Pancreas (tissue), 10 donors: Measurements from ENCODE around the gene OSBPL2. TPM values are rescaled to one million over a fixed set of nuclear protein-coding genes. Genes with fewer than 3 reads are reported as not detected.

Experiments used
- ATAC-seq, 4 donors: fragments of 200-7000 bp; cut with Tn5 transposase; one replicate each; pipeline versions ENCODE4 v1.8.0 to v1.9.1; 2020; ENCODE audit warnings: mild to moderate bottlenecking in 4 of 4, moderate library complexity in 4 of 4
- DNase-seq, 6 donors: peaks; one replicate each; pipeline ENCODE4 v3.0.0-alpha.2; 2020
- FAIRE-seq: peaks from 2 replicates; lab custom pipeline; 2012; peaks lifted over from hg19 to GRCh38; lab: Jason Lieb, UNC
- H3K27ac ChIP-seq, 4 donors: fragments of 200-600 bp; sonication (generic); 1 replicate in 3 of 4; 2 replicates in 1 of 4; pipeline versions ENCODE4 v1.5.0 to v1.8.0; 2020
- H3K27me3 ChIP-seq, 4 donors: fragments of 200-600 bp; one replicate each; pipeline ENCODE4 v1.8.0; 2021
- H3K36me3 ChIP-seq, 3 donors: fragments of 200-600 bp; sonication (generic) in 1 of 3; one replicate each; pipeline versions ENCODE4 v1.5.0 to v1.8.0; 2020 to 2021
- H3K4me1 ChIP-seq, 3 donors: fragments of 200-600 bp; one replicate each; pipeline ENCODE4 v1.8.0; 2021
- H3K4me3 ChIP-seq, 4 donors: fragments of 200-600 bp; sonication (generic) in 2 of 4; one replicate each; pipeline versions ENCODE4 v1.5.0 to v1.8.0; 2020 to 2021
- H3K9me3 ChIP-seq, 4 donors: fragments of 200-600 bp; one replicate each; pipeline ENCODE4 v1.8.0; 2021
- WGBS, 2 donors: extraction: QIAGEN DNeasy Blood & Tissue Kit; methylation state at CpG; one replicate each; pipeline ENCODE4 v1.1.7; 2013; 5-methylcytosine and 5-hydroxymethylcytosine counted together
- intact Hi-C, 3 donors: fragments of 100-400 bp; cut with DNase I; formaldehyde crosslinking; loops; one replicate each; pipeline versions ENCODE4 v1.11.1 to v1.14.2; 2022
- polyA plus RNA-seq, 2 donors: library from polyadenylated mRNA; stranded (reverse); fragments of 200-250 nt; gene quantifications; one replicate each; pipeline ENCODE4 v1.2.3, GENCODE V29; 2013
- total RNA-seq, 6 donors: library from RNA; stranded (reverse); fragmentation: NEBNext Ultra II Directional in 4 of 6; extraction: Animal tissue kit (Norgen Biotek cat#: 25700) in 4 of 6; gene quantifications; one replicate each; pipeline versions ENCODE4 v1.2.1 to v1.2.4, GENCODE V29; 2021 to 2023
- TF ChIP-seq, protein P1 (sequence below), 4 donors: fragments of 200-600 bp; sonication (generic) in 3 of 4; IDR thresholded peaks; one replicate each; pipeline versions ENCODE4 v1.5.0 to v1.8.0; 2021; ENCODE audit warnings: antibody characterized with exemption in 4 of 4
- donor health status: healthy with polysubstance abuse.
- donor health status: DM: no; HTN: no; CAD: no; lungs with moderate emphysema.
- donor health status: DM: no; HTN: no; CAD: no.
- donor health status: control.
- donor health status: control.
- donor health status: Bipolar disorder and iron deficiency.
- donor health status: DM: yes; HTN: yes; CAD: no.
- donor health status: DM: no; HTN: no; CAD: no.
- donor health status: DM: no; HTN: no; CAD: no.
- donor health status: DM: yes; HTN: yes; CAD: no.

The OSBPL2 gene
- total and polyA plus RNA-seq, 8 donors = 33.3 to 56.8 (median 47.0) TPM

DNA sequence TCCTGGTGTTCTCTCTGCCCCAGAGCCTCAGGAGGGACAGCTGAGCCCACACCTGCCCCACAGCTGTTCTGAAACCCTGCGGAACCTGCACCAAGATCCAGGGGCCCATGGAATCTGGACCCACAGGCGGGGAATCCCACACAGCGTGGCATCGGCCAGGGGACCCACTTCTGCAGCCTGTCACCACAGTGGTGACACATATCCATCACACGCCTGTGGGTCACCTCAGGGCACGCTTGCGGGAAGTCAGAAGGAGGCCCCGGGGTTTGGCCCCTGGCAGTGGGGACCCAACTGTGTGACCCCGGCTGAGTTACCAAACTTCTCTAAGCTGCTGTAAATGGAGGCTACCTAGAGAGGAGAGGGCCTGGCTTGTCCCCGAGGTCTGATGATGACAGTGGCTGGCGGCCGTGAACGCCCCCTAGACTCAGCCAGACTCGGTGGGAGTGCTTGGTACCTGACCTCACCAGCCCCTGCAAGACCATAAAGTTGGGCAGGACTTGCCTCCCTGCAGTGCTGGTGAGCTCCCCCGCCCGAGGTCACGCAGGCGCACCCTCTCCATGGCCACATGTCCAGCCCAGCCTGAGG, 16.0 kb upstream of the OSBPL2 start:
- Histone ChIP-seq H3K9me3 (no peaks in the 10 kb centered on the region), H3K36me3 (no peaks in the 10 kb centered on the region), H3K27me3 (peaks cover 0 to 8% (median 0%) of the 10 kb centered on the region in 4 donors), H3K4me1 (peaks cover 7 to 11% (median 8%) of the 10 kb centered on the region in 3 donors), H3K27ac (no peak overlapping the region), H3K4me3 (no peak overlapping the region)
- WGBS, 2 donors = 82 to 85% methylated on average over 18 of the region's 18 CpGs
- ATAC-seq = no peak
- no peak for FAIRE-seq
- DNase-seq = peak in 1 of 6 donors; percentile 67
- intact Hi-C loops = no loop called here
- TF ChIP-seq, protein P1, sequence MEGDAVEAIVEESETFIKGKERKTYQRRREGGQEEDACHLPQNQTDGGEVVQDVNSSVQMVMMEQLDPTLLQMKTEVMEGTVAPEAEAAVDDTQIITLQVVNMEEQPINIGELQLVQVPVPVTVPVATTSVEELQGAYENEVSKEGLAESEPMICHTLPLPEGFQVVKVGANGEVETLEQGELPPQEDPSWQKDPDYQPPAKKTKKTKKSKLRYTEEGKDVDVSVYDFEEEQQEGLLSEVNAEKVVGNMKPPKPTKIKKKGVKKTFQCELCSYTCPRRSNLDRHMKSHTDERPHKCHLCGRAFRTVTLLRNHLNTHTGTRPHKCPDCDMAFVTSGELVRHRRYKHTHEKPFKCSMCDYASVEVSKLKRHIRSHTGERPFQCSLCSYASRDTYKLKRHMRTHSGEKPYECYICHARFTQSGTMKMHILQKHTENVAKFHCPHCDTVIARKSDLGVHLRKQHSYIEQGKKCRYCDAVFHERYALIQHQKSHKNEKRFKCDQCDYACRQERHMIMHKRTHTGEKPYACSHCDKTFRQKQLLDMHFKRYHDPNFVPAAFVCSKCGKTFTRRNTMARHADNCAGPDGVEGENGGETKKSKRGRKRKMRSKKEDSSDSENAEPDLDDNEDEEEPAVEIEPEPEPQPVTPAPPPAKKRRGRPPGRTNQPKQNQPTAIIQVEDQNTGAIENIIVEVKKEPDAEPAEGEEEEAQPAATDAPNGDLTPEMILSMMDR (IDR thresholded peaks at IDR 0.05) = no peak

DNA sequence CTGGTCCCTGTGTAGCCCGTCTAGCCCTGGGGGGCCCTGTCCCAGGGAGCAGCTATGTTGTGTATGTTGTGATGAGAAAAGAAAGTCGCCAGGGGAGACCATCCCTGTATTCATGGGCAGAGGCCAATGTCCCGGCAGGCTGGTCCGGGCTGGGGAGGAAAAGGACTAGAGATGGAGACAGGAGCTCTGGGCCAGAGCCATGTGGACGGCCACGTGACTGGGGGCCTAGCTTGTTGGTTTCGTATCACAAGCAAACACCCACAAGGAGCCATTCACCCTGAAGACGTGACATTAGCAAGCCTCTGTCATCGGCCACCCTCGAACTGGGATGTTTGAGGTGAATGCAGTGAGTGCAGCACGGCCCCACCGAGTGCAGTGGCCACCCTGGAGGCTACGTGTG, 15.3 kb upstream of the OSBPL2 start:
- ATAC-seq (no peak), DNase-seq (no peak), FAIRE-seq (no peak)
- H3K4me1 ChIP-seq = peaks cover 7 to 15% (median 12%) of the 10 kb centered on the region in 3 donors
- H3K27me3 ChIP-seq = peaks cover 0 to 8% (median 0%) of the 10 kb centered on the region in 4 donors
- WGBS, 2 donors = 76 to 77% methylated on average over 13 of the region's 13 CpGs
- intact Hi-C loops = no loop called here
- H3K27ac ChIP-seq = no peak overlapping the region
- H3K36me3 ChIP-seq = no peaks in the 10 kb centered on the region
- TF ChIP-seq, protein P1 (IDR thresholded peaks at IDR 0.05) = no peak
- no peaks in the 10 kb centered on the region for H3K9me3 ChIP-seq
- H3K4me3 ChIP-seq = no peak overlapping the region

DNA sequence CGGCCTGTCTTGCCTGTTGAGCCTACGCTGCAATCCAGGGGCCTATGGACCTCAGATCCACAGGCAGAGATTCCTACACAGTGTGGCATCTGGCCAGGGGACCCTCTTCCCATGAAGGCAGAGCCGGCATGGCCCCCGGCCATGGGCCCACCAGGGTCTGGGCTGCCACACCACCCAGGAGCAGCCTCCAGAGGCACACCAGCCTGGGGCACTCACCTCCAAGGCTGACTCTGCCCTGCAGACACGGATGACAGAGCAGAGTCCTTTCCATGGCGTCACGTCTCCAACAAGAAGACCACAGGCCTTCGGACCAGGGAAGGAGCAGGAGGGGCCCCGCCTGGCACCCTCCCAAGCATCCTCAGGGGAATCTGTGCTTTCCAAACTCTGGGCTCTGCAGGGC, 14.8 kb upstream of the OSBPL2 start:
- ATAC-seq (no peak), FAIRE-seq (no peak), DNase-seq (peak in 1 of 6 donors; percentile 52)
- no peaks in the 10 kb centered on the region for H3K36me3 ChIP-seq
- 80 to 86% methylated on average over 7 to 9 of the region's 9 CpGs for WGBS, 2 donors
- peaks cover 7 to 15% (median 12%) of the 10 kb centered on the region in 3 donors for H3K4me1 ChIP-seq
- intact Hi-C loops = no loop called here
- H3K9me3 ChIP-seq = no peaks in the 10 kb centered on the region
- H3K4me3 ChIP-seq = no peak overlapping the region
- TF ChIP-seq, protein P1 (IDR thresholded peaks at IDR 0.05) = no peak
- H3K27ac ChIP-seq = no peak overlapping the region
- H3K27me3 ChIP-seq = peaks cover 0 to 8% (median 0%) of the 10 kb centered on the region in 4 donors

- whole genome bisulfite sequencing, 2 donors = 72 to 76% methylated on average over 20 to 21 of the region's 21 CpGs
- DNase-seq = peak in 1 of 6 donors; percentile 59
- Histone ChIP-seq H3K27me3 (peaks cover 0 to 8% (median 0%) of the 10 kb centered on the region in 4 donors), H3K27ac (no peak overlapping the region), H3K4me3 (no peak overlapping the region), H3K36me3 (no peaks in the 10 kb centered on the region), H3K4me1 (peaks cover 7 to 15% (median 12%) of the 10 kb centered on the region in 3 donors), H3K9me3 (no peaks in the 10 kb centered on the region)
- TF ChIP-seq, protein P1 (IDR thresholded peaks at IDR 0.05) = no peak
- FAIRE-seq = no peak
- ATAC-seq = no peak
- intact Hi-C loops = no loop called here
These were observed 14.0 kb upstream of the OSBPL2 start for GRCh38 chr20:62224113-62224855.
